Measurements from ENCODE around the gene CIB2.

Gene CIB2

DNA sequence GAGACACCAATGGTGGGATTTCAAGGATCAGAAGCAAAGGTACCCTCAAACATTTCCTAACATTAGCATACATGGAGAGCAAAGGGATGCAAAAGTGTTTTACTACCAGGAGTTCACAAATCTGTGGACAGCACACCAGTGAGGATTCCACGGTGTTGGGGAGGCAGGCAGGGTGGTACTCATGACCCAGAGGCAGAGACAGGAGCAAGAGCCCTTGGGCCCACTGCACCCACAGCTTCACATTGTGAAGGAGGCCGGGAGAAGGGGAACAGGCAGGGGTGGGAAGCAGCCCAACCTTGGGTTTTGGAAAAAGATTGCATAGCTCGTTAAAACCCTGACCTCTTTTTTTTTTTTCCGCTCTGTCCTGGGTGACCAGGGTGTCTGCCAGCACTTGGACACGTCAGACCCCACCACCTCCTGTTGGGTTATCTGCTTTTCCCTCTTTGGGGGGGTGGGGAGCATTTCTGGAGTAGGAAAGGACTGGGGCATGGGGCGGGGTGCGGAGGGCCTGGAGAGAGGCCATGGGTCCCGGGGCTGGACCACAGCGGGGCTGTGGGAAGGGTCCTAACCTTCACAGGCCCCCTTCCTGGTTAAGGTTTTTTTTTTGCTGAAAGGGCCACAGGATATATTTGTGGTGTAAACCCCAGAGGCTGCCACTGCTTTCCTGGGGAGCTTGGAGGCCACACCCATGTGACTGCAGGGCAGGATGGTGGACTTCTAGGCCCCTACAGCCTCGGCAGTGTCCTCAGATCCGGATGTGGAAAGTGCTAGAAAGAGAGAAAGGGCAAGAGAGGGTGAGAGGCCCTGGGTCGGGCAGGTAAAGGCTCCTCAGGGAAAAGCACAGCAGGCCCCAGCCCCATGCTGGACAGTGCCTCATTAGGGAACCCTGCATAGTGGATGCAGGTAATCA is 26.4 kb downstream of the CIB2 start:
- no peak for ATAC-seq
- TF ChIP-seq ISL1 (CRISPR knock-in tag; IDR thresholded peaks at IDR 0.05) (no peak), ZC3H10 (CRISPR knock-in tag; IDR thresholded peaks at IDR 0.05) (no peak), CSDC2 (CRISPR knock-in tag; IDR thresholded peaks at IDR 0.05) (no peak), ESRRG (CRISPR knock-in tag; IDR thresholded peaks at IDR 0.05) (no peak)

DNA sequence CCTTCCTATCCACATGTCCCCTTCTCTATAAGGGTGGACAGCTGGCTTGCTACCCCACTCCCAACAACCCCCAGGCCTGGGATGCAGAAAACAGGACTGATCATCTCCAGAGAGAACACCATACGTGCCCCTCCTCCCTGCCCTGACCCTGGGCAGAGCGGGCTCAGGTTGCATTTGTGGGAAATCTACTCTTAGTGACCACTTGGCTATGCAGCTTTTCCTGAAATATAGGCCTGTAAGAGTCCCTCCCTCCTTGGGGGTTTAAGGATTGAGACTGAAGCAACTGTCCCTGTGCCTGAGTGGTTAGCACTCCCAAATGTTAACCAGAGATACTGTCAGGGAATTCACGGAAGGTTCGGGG is 27.1 kb downstream of the CIB2 start:
- ATAC-seq = no peak
- TF ChIP-seq ARNTL (CRISPR knock-in tag; IDR thresholded peaks at IDR 0.05; ENCODE audit: borderline replicate concordance, low read depth) = no peak

DNA sequence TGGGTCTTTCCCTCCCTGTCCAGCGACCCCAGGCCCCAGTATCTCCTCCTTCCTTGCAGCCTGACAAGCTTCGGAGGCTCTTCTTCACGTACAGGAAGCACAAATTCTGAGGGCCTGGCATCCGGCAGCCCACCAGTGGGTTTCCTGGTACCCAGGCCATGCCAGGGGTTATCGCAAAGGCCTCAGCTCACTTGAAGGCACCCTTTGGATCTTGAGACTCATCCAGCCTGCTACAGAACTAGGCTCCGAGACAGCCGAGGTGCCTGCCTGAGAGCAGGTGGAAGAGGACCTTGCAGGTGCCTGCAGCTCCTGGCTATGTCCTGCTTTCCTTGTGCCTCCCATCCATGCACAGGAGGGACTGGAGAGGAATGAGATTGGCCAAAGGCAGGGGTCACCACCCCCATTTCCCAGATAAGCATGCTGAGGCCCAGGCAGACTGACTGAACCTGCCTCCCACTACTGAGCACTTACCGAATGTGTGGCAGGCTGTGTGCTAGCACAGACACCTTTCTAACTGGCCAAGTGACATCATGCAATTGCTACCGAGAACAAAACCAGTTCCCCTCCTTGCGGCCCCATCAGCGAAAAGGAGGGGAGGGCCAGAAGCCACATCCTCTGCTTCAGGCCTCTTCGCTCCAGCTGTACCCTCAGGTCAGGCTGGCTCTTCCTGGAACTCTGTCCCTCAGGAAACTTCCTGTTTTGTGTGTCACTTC is 27.7 kb downstream of the CIB2 start:
- ATAC-seq = no peak
- TF ChIP-seq, protein P1, sequence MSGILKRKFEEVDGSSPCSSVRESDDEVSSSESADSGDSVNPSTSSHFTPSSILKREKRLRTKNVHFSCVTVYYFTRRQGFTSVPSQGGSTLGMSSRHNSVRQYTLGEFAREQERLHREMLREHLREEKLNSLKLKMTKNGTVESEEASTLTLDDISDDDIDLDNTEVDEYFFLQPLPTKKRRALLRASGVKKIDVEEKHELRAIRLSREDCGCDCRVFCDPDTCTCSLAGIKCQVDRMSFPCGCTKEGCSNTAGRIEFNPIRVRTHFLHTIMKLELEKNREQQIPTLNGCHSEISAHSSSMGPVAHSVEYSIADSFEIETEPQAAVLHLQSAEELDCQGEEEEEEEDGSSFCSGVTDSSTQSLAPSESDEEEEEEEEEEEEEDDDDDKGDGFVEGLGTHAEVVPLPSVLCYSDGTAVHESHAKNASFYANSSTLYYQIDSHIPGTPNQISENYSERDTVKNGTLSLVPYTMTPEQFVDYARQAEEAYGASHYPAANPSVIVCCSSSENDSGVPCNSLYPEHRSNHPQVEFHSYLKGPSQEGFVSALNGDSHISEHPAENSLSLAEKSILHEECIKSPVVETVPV (CRISPR knock-in tag; IDR thresholded peaks at IDR 0.05) = no peak
- TF ChIP-seq PPARA (CRISPR knock-in tag; IDR thresholded peaks at IDR 0.05; ENCODE audit: borderline replicate concordance) (no peak), GLIS3 (CRISPR knock-in tag; IDR thresholded peaks at IDR 0.05) (no peak), RARB (CRISPR knock-in tag; IDR thresholded peaks at IDR 0.05) (no peak), TOX (CRISPR knock-in tag; IDR thresholded peaks at IDR 0.05; ENCODE audit: borderline replicate concordance) (no peak)

DNA sequence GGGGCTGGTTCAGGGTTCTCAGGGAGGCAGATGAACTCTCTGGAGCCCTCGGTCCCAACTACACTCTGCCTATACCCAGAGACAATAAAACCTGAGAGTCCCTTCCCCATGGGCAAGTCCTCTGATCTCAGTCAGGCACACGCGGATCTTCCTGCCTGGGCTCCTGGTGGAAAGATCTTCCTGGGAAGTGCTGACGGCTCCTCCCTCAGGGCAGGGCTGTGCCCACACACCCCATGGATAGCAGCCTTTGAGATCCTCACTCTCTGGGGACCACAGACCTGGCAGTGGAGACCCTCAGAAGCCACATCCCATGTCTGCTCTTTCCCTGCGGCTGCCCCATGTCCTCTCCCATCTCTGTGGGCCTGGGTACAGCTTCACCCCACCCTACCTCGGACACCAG is 28.5 kb downstream of the CIB2 start:
- TF ChIP-seq ARNTL (CRISPR knock-in tag; IDR thresholded peaks at IDR 0.05; ENCODE audit: borderline replicate concordance, low read depth) = no peak
- TF ChIP-seq, protein P1 (CRISPR knock-in tag; IDR thresholded peaks at IDR 0.05) = no peak
- no peak for TF ChIP-seq TCF4 (CRISPR knock-in tag; IDR thresholded peaks at IDR 0.05; ENCODE audit: borderline replicate concordance)
- TF ChIP-seq, protein P2, sequence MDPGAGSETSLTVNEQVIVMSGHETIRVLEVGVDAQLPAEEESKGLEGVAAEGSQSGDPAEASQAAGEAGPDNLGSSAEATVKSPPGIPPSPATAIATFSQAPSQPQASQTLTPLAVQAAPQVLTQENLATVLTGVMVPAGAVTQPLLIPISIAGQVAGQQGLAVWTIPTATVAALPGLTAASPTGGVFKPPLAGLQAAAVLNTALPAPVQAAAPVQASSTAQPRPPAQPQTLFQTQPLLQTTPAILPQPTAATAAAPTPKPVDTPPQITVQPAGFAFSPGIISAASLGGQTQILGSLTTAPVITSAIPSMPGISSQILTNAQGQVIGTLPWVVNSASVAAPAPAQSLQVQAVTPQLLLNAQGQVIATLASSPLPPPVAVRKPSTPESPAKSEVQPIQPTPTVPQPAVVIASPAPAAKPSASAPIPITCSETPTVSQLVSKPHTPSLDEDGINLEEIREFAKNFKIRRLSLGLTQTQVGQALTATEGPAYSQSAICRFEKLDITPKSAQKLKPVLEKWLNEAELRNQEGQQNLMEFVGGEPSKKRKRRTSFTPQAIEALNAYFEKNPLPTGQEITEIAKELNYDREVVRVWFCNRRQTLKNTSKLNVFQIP (CRISPR knock-in tag; IDR thresholded peaks at IDR 0.05; ENCODE audit: borderline replicate concordance, low read depth) = no peak
- TF ChIP-seq, protein P3, sequence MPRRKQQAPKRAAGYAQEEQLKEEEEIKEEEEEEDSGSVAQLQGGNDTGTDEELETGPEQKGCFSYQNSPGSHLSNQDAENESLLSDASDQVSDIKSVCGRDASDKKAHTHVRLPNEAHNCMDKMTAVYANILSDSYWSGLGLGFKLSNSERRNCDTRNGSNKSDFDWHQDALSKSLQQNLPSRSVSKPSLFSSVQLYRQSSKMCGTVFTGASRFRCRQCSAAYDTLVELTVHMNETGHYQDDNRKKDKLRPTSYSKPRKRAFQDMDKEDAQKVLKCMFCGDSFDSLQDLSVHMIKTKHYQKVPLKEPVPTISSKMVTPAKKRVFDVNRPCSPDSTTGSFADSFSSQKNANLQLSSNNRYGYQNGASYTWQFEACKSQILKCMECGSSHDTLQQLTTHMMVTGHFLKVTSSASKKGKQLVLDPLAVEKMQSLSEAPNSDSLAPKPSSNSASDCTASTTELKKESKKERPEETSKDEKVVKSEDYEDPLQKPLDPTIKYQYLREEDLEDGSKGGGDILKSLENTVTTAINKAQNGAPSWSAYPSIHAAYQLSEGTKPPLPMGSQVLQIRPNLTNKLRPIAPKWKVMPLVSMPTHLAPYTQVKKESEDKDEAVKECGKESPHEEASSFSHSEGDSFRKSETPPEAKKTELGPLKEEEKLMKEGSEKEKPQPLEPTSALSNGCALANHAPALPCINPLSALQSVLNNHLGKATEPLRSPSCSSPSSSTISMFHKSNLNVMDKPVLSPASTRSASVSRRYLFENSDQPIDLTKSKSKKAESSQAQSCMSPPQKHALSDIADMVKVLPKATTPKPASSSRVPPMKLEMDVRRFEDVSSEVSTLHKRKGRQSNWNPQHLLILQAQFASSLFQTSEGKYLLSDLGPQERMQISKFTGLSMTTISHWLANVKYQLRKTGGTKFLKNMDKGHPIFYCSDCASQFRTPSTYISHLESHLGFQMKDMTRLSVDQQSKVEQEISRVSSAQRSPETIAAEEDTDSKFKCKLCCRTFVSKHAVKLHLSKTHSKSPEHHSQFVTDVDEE (CRISPR knock-in tag; IDR thresholded peaks at IDR 0.05) = no peak
- no peak for TF ChIP-seq ZNF70 (CRISPR knock-in tag; IDR thresholded peaks at IDR 0.05)
- TF ChIP-seq ISL1 (CRISPR knock-in tag; IDR thresholded peaks at IDR 0.05) = no peak
- no peak for TF ChIP-seq ZFP30 (CRISPR knock-in tag; IDR thresholded peaks at IDR 0.05)
- ATAC-seq = no peak; the same call in 2 of the 3 replicates

DNA sequence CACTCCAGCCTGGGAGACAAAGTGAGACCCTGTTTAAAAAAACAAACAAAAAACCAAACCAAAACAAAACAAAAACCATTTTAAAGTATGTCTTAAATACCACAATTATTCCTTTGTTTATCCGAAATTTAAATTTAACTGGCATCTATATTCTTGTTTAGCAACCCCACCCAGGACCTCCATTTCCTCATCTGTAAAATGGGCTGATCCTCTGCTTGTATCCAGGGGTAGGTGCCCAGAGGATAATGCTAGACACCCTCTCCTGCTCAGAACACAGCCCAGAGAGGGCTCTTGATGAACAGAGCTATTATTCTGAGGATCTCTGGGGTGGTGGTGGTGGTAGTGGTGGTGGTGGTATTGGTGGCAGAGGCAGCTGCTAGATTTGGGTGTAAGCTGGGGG is 29.0 kb downstream of the CIB2 start:
- TF ChIP-seq CSDC2 (CRISPR knock-in tag; IDR thresholded peaks at IDR 0.05) (no peak), ARNTL (CRISPR knock-in tag; IDR thresholded peaks at IDR 0.05; ENCODE audit: borderline replicate concordance, low read depth) (no peak), TOX (CRISPR knock-in tag; IDR thresholded peaks at IDR 0.05; ENCODE audit: borderline replicate concordance) (no peak)
- TF ChIP-seq, protein P2 (CRISPR knock-in tag; IDR thresholded peaks at IDR 0.05; ENCODE audit: borderline replicate concordance, low read depth) = no peak
- ATAC-seq = no peak
